Panc1 (cell line): ENCODE data around the gene FAM177B. TPM values are rescaled to one million over a fixed set of nuclear protein-coding genes. Genes with fewer than 3 reads are reported as not detected.

ENCODE experiments used
- ATAC-seq: fragments of 200-7000 bp; cut with Tn5 transposase; 2 replicates; pipeline ENCODE4 v1.9.1; 2020; ENCODE audit warnings: mild to moderate bottlenecking, moderate library complexity
- BruUV-seq: library from RNA; stranded (reverse); fragments of 400-500 nt; replicated peaks from 2 replicates; lab custom pipeline; 2021; lab: Mats Ljungman, UMichigan
- CTCF ChIA-PET: fragments of 300-600 bp; sonication (Branson Sonifier 250); formaldehyde crosslinking; loops from one replicate; lab custom pipeline; 2022; ENCODE audit warnings: antibody characterized with exemption; lab: Charles Lee
- POLR2A ChIA-PET: fragments of 300-600 bp; sonication (Branson Sonifier 250); formaldehyde crosslinking; loops from one replicate; lab custom pipeline; 2022; ENCODE audit warnings: antibody characterized with exemption; lab: Charles Lee
- DNase-seq: peaks from one replicate; pipeline ENCODE4 v3.0.0-alpha.2; 2010; ENCODE audit warnings: low read depth, low spot score
- H3K27ac ChIP-seq: 2 replicates; pipeline ENCODE4 v1.5.1; 2011; ENCODE audit warnings: mild to moderate bottlenecking, low read length, inconsistent platforms
- H3K27me3 ChIP-seq: fragments of 200-500 bp; sonication (Bioruptor generic); 2 replicates; pipeline ENCODE4 v1.6.0; 2014; ENCODE audit warnings: low read length, inconsistent platforms; ENCODE audit not compliant: control insufficient read depth, insufficient read depth
- H3K36me3 ChIP-seq: fragments of 200-500 bp; sonication (Bioruptor generic); 2 replicates; pipeline ENCODE4 v1.5.1; 2014; ENCODE audit warnings: inconsistent platforms, mild to moderate bottlenecking, low read length, moderate library complexity; ENCODE audit not compliant: control insufficient read depth, insufficient read depth
- H3K4me1 ChIP-seq: 2 replicates; pipeline ENCODE4 v1.5.1; 2011; ENCODE audit warnings: inconsistent platforms, mild to moderate bottlenecking, low read length, moderate library complexity; ENCODE audit not compliant: control insufficient read depth, insufficient read depth
- H3K4me3 ChIP-seq, 2 experiments: 2 replicates each; pipeline ENCODE4 v1.5.1; 2011 to 2012; ENCODE audit warnings: low read depth in 2 of 2, low read length in 2 of 2, mild to moderate bottlenecking in 2 of 2, inconsistent platforms in 1 of 2, moderate library complexity in 1 of 2
- H3K9me3 ChIP-seq: fragments of 200-500 bp; sonication (Bioruptor generic); 2 replicates; pipeline ENCODE4 v1.5.1; 2014; ENCODE audit warnings: low read depth, mild to moderate bottlenecking, inconsistent platforms, low read length, moderate library complexity; ENCODE audit not compliant: control insufficient read depth, insufficient read depth
- POLR2AphosphoS5 ChIP-seq: IDR thresholded peaks from 2 replicates; pipeline ENCODE4 v1.6.1; 2012; ENCODE audit warnings: mild to moderate bottlenecking, low read depth, low read length, moderate library complexity
- SIN3A ChIP-seq: IDR thresholded peaks from 2 replicates; pipeline ENCODE4 v1.6.1; 2012; ENCODE audit warnings: low read depth, mild to moderate bottlenecking, low read length, moderate library complexity, borderline replicate concordance; ENCODE audit not compliant: insufficient read depth
- TCF7L2 ChIP-seq: IDR thresholded peaks from 2 replicates; pipeline ENCODE4 v1.6.1; 2011; ENCODE audit warnings: mild to moderate bottlenecking, low read depth, low read length, inconsistent platforms
- in situ Hi-C: cut with HindIII; loops from 2 replicates; pipeline ENCODE4 v1.10.0; 2016; ENCODE audit warnings: low sequenced_read_pairs, low pct_unique_long_range_greater_than_20kb
- intact Hi-C: fragments of 100-400 bp; cut with micrococcal nuclease; formaldehyde crosslinking; loops from one replicate; pipeline ENCODE4 v1.10.0; 2022; ENCODE audit not compliant: unreplicated experiment
- total RNA-seq: library from RNA; stranded (reverse); gene quantifications from one replicate; pipeline ENCODE4 v1.2.1, GENCODE V29; 2021; ENCODE audit not compliant: unreplicated experiment
- TF ChIP-seq, protein P1 (sequence below), 2 experiments: IDR thresholded peaks; 2 replicates each; pipeline ENCODE4 v1.6.1; 2011 to 2012; ENCODE audit warnings: low read depth in 2 of 2, control low read depth in 1 of 2, low read length in 1 of 2, mild to moderate bottlenecking in 1 of 2, moderate library complexity in 1 of 2; ENCODE audit not compliant: insufficient read depth in 1 of 2
- TF ChIP-seq, protein P2 (sequence below): fragments of 450-650 bp; IDR thresholded peaks from 2 replicates; pipeline ENCODE4 v1.5.1; 2017; ENCODE audit warnings: mild to moderate bottlenecking

The FAM177B gene
- total RNA-seq, 1 experiment from 2014 or later: not detected

DNA sequence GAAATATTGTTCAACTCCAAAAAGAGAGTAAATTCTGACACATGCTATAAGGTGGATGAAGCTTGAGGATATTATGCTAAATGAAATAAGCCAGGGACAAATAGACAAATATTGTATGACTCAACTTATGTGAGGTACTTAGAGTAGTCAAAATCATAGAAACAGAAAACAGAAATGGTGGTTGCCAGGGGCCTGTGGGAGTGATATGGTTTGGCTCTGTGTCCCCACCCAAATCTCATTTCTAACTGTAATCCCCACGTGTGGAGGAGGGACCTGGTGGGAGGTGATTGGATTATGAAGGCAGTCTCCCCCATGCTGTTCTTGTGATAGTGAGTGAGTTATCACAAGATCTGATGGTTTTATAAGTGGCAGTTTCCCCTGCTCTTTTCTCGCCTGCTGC, 53.1 kb downstream of the FAM177B start:
- no peaks in the 10 kb centered on the region for H3K27me3 ChIP-seq
- POLR2A ChIA-PET: no interaction called here
- H3K9me3 ChIP-seq: no peaks in the 10 kb centered on the region
- no TSS peak for BruUV-seq
- TF ChIP-seq POLR2AphosphoS5: no peak
- TF ChIP-seq, protein P1, sequence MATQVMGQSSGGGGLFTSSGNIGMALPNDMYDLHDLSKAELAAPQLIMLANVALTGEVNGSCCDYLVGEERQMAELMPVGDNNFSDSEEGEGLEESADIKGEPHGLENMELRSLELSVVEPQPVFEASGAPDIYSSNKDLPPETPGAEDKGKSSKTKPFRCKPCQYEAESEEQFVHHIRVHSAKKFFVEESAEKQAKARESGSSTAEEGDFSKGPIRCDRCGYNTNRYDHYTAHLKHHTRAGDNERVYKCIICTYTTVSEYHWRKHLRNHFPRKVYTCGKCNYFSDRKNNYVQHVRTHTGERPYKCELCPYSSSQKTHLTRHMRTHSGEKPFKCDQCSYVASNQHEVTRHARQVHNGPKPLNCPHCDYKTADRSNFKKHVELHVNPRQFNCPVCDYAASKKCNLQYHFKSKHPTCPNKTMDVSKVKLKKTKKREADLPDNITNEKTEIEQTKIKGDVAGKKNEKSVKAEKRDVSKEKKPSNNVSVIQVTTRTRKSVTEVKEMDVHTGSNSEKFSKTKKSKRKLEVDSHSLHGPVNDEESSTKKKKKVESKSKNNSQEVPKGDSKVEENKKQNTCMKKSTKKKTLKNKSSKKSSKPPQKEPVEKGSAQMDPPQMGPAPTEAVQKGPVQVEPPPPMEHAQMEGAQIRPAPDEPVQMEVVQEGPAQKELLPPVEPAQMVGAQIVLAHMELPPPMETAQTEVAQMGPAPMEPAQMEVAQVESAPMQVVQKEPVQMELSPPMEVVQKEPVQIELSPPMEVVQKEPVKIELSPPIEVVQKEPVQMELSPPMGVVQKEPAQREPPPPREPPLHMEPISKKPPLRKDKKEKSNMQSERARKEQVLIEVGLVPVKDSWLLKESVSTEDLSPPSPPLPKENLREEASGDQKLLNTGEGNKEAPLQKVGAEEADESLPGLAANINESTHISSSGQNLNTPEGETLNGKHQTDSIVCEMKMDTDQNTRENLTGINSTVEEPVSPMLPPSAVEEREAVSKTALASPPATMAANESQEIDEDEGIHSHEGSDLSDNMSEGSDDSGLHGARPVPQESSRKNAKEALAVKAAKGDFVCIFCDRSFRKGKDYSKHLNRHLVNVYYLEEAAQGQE (IDR thresholded peaks at IDR 0.05; ENCODE audit: insufficient read depth in 1 of 2, low read depth in 2 of 2, low read length in 1 of 2): no peak
- TF ChIP-seq, protein P2, sequence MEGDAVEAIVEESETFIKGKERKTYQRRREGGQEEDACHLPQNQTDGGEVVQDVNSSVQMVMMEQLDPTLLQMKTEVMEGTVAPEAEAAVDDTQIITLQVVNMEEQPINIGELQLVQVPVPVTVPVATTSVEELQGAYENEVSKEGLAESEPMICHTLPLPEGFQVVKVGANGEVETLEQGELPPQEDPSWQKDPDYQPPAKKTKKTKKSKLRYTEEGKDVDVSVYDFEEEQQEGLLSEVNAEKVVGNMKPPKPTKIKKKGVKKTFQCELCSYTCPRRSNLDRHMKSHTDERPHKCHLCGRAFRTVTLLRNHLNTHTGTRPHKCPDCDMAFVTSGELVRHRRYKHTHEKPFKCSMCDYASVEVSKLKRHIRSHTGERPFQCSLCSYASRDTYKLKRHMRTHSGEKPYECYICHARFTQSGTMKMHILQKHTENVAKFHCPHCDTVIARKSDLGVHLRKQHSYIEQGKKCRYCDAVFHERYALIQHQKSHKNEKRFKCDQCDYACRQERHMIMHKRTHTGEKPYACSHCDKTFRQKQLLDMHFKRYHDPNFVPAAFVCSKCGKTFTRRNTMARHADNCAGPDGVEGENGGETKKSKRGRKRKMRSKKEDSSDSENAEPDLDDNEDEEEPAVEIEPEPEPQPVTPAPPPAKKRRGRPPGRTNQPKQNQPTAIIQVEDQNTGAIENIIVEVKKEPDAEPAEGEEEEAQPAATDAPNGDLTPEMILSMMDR: no peak
- no peak for TF ChIP-seq SIN3A
- TF ChIP-seq TCF7L2: no peak
- H3K36me3 ChIP-seq: no peaks in the 10 kb centered on the region
- ATAC-seq: no peak
- intact Hi-C loops (no loop called here), in situ Hi-C loops (no loop called here)
- H3K27ac ChIP-seq: no peak overlapping the region
- CTCF ChIA-PET: interaction anchor here (1.3 kb wide), 1 partner anchor 300 kb away, joined by 6 read pairs; no protein-coding TSS in a partner anchor
- H3K4me3 ChIP-seq: no peak overlapping the region
- no peak for DNase-seq
- H3K4me1 ChIP-seq: no peaks in the 10 kb centered on the region

GRCh38 chr1:222790520-222790919, 53.5 kb downstream of the FAM177B start:
- no peaks in the 10 kb centered on the region for H3K36me3 ChIP-seq
- H3K4me3 ChIP-seq: no peak overlapping the region
- TF ChIP-seq, protein P1 (IDR thresholded peaks at IDR 0.05; ENCODE audit: insufficient read depth in 1 of 2, low read depth in 2 of 2, low read length in 1 of 2): no peak
- TF ChIP-seq, protein P2: no peak
- TF ChIP-seq SIN3A (no peak), TCF7L2 (no peak), POLR2AphosphoS5 (no peak)
- no peaks in the 10 kb centered on the region for H3K9me3 ChIP-seq
- BruUV-seq: no TSS peak
- POLR2A ChIA-PET: no interaction called here
- in situ Hi-C loops (no loop called here), intact Hi-C loops (no loop called here)
- no peak overlapping the region for H3K27ac ChIP-seq
- no peak for DNase-seq
- no peak for ATAC-seq
- no peaks in the 10 kb centered on the region for H3K4me1 ChIP-seq
- CTCF ChIA-PET: interaction anchor here (1.3 kb wide), 1 partner anchor 300 kb away, joined by 6 read pairs; no protein-coding TSS in a partner anchor
- no peaks in the 10 kb centered on the region for H3K27me3 ChIP-seq
